ENCODE results near the gene DMD.
A peak's percentile ranks its signal among the peaks of the same experiment; 100 is the strongest.
"Not testable (repeated sequence)": the region's sequence is repeated elsewhere in the genome, so short reads cannot be mapped to it uniquely, and the experiment has no call there.

DMD gene

DNA sequence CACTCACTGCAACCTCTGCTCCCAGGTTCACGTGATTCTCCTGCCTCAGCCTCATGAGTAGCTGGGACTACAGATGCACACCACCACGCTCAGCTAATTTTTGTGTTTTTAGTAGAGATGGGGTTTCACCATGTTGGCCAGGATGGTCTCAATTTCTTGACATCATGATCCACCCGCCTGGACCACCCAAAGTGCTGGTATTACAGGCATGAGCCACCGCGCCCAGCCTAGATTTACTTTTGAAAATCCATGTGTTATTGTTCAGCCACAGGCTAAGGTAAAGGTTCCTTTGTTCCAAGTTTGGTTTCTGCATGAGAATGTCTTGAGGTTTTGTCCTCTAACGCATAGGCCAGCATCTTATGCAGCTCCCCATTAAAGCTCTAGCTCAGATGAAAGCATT, 371.6 kb downstream of the DMD start:
- DNase-seq: no peak

GRCh38 chrX:32825009-32825408, 386.3 kb downstream of the DMD start:
- DNase-seq: no peak

DNA sequence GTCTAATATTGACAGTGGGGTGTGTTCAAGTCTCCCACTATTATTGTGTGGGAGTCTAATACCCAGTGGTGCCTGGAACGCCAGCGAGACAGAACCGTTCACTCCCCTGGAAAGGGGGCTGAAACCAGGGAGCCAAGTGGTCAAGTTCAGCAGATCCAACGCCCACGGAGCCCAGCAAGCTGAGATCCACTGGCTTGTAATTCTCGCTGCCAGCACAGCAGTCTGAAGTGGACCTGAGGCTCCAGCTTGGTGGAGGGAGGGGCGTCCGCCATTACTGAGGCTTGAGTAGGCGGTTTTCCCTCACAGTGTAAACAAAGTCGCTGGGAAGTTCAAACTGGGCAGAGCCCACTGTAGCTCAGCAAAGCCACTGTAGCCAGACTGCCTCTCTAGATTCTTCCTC, 407.3 kb downstream of the DMD start:
- no peak for DNase-seq

DNA sequence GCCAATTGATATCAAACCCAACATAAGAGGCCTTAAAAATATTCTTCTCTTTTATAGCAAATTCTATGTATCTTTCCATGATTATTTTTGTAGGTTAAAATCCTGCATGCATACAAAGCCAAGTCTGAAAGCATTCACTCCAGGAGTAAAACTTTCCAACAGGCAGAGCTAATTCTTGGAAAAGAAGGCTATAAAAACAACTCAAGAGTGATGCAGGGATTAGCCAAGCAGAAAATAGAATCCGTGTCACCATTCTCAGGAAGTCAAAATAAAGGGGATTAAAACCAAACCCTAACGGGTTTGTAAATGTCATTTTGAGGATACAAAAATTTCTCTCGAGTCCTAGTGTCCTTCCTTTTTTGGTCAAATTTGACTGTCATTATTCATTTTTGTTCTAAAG, 412.4 kb downstream of the DMD start:
- no peak for DNase-seq

DNA sequence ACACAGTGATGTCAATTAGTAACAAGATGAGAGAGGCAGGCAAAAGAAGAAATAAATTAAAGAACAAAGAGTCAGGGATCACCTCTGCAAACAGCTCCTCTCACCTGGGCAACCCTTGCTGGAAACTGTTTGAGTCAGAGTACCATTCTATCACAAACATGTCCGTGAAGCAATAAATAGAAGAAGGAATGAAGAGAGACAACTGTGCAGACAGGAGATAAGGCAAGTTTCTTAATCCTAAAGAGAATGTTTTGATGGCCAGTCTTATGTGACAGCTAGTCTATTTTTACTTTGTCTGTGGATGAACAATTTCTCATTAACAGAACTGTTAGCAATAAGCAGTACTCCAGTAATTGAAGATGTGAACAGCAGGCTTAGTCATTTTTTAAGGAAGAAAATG, 422.4 kb downstream of the DMD start:
- DNase-seq: no peak

DNA sequence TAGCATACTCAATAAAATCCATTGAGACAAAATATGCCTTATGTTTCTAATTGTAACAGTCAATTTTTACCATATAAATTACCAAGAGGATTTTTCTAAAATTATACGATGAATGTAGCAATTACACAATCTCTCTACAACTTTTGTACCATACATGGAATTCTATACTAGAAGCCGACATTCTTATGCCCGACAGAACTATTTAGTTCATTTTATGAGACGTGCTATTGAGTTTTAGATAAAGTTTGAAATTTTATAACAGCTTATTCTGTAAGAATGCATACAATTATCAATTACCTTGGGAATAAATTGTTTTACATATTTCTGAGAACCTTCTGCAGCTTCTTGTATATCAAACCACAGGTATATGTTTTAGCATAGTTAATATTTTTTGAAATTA, 431.2 kb downstream of the DMD start:
- no peak for DNase-seq

DNA sequence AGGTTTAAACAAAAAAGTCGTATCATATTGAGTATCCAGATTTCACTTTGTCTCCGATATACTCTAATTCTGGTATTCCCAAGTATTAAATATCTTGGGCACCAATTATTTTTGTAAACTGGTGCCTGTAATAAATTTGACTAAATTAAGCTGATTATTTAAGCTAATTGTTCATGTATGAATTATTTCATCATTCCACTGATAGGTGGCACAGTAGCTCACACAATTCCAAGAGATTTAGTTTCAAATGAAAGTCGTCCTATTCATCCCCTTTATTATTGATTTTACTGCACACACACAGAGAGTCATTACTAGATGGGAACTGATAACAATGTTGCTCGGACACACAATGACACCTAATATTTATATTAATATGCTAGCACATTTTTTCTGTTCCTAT, 432.4 kb downstream of the DMD start:
- DNase-seq: no peak

GRCh38 chrX:32774966-32775365, 436.4 kb downstream of the DMD start:
- no peak for DNase-seq

DNA sequence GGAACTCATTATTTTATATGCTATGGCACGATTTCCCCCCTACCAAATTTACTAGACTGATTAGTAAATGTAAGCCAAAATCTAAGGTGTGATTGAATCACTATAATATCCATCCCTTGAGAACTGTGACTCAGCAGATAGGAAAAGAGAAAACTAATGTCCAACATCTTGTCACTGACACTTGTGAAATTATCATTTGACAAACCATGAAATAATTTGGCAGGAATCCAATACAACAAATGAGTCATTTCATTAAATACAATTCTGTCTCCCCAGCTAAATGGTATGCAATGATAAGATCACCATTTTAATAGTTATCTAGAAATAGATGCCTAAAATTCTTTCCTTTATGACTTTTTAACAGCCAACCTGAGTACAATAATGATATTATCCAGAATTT, 462.3 kb downstream of the DMD start:
- DNase-seq: no peak

- no peak for DNase-seq
Measured at GRCh38 chrX:32745323-32745722, 466.0 kb downstream of the DMD start.

DNA sequence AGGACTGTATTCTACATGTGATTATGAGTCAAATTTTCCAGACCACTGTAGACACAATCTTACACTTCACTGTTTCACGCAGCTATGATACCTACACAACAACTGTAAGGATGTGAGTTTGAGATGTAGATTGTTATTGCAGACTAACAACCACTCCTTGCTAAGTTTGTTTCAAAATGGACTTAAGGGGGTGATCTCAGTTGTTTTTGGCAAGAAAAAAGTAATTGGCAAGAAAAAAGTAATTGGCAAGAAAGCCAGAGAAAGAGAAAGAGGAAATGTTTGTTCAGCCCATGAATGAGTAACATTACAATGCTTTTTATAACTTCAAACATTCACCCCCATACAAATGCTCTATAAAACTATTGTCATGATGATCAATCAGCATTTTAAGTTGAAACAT, 466.4 kb downstream of the DMD start:
- no peak for DNase-seq

DNA sequence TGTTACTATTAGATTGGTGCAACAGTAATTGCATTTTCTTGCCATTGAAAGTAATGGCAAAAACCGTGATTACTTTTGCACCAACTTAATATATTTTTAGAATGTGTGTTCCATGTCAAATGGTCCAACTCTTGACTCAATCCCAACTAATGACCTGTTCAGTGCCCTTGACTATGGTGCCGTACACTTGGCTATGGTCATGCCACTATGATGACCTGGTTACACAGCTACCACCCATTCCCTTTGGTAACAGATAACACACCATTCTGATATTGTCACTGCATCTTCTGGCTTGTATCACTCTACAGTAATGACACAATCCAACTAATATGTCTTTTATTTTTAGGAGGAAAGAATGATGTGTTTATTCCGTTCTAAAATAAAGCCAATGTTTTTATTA, 469.4 kb downstream of the DMD start:
- no peak for DNase-seq

GRCh38 chrX:32708542-32708941, 502.8 kb downstream of the DMD start:
- DNase-seq: no peak

DNA sequence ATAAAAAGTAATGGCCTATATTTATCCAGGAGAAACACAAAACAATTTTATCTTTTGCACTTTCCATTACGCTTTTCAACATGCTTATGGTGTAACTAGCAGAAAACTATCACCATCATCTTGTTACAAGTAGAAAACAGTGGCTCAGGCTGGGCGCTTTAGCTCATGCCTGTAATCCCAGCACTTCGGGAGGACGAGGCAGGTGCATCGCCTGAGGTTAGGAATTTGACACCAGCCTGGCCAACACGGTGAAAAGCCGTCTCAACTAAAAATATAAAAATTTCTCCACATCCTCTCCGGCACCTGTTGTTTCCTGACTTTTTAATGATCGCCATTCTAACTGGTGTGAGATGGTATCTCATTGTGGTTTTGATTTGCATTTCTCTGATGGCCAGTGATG, 506.0 kb downstream of the DMD start:
- DNase-seq: not testable (repeated sequence)

DNA sequence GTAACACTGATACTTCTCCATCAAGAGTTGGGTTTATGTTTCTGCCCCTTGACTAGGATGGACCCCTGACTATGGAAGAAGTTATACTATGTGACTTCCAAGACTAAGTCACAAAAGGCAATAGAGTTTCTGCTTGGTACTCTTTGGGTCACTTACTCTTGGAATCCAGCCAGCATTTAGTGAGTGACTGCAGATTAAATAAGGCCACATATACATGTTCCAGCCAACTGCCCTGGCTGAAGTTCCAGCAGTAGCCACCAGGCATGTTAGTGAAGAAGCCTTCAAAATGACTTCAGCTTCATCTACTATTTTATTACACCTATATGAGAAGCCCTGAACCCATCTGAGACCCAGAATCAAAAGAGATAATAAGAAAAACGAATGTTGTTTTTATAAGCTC, 524.0 kb downstream of the DMD start:
- DNase-seq: no peak

GRCh38 chrX:32678487-32678886, 532.9 kb downstream of the DMD start:
- no peak for DNase-seq

- peak; percentile 4 for DNase-seq
Measured at GRCh38 chrX:32673193-32673592, 538.2 kb downstream of the DMD start.

DNA sequence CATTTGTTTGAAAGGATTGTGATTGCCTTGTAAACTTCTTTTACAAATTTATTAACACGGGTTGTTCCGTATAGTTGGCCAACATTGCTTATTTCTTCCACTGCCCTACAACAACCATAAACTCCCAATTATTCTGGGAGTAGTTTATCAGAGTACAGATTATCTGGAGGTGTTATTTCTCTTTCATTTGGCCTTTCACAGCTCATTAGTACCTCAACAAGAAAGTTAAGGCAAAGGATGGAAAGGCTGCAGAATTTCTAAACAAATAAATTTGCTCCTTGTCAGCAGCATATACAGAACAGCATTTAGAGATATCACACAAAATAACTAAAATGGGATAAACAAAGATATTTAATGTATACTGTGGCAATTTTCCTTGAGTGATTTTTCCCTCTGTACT, 548.8 kb downstream of the DMD start:
- no peak for DNase-seq

DNA sequence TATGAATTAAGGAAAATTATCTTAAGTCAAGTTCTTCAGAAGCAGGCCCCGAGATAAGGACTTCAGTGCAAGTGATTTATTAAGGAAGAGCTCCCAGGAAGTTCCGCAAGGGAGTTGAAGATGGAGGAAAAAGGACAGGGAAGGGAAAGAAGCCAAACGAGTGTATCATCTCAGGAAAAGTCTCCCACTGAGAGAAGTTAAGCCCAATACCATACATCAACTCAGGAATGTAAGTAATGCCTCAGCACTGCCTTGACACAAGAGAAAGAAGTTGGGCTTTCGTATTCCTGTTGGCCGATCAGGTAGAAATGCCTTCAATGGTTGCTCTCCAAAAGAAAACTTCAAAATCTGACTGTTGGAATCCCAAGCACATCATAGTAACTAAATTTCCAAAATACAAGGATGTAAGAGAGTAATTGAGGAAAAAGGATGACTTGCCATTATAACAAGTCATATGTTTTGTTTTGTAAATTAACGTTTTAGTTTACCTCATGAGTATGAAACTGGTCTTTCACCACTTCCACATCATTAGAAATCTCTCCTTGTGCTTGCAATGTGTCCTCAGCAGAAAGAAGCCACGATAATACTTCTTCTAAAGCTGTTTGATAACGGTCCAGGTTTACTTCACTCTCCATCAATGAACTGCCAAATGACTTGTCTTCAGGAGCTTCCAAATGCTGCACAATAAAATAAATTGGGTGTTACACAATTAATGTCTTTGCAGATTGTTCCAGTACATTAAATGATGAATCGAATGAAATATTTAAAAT, 566.7 kb downstream of the DMD start:
- DNase-seq: no peak

DNA sequence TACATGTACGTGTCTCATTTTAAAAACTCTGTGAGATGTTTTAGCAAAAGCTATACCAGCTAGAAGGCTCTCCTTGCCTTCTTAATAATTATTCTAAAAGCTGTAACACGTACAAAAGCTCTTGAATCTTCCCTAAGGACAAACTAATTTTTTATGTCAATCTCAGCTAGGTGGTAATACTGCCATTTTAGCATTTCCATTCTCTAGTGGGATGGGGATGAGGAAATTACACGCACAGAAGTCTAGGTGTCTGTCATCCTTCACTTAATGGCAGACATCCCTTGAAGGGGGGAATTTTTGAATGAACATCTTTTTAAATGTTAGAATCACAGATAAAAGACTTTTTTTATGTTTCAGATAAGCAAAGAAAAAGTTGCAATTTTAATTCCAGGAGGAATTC, 569.1 kb downstream of the DMD start:
- no peak for DNase-seq

DNA sequence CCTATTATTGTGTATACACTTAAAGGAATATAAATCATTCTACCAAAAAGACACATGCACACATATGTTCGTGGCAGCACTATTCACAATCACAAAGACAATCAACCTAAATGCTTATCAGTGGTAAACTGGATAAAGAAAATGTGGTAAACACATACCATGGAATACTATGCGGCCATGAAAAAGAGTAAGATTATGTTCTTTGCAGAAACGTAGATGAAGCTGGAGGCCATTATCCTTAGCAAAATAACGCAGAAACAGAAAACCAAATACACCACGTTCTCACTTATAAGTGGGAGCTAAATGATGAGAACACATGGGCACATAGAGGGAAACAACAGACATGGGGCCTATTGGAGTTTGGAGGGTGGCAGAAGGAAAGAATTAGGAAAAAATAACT, 593.2 kb downstream of the DMD start:
- no peak for DNase-seq

- DNase-seq: no peak
Measured at GRCh38 chrX:32614707-32615106, 596.6 kb downstream of the DMD start.

- DNase-seq: no peak
Measured at GRCh38 chrX:32599156-32599555, 612.2 kb downstream of the DMD start.

DNA sequence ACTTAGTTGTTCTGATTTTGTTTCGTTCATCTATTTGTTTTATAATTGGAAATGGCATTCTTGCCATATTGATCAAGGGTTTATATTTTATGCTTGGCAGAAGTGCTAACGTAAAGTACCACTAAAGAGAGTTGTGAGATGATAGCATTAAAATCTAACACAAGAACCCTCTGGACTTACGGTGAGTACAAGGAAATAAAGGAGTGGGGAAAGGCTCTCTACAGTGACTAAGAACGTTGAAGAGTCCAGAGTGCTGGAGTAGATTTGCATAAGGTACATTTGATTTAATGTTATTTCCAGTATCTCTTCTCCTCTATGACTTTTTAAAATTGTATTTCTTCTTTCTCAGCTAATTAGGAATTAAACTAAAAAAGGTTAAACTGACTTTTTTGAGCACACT, 612.6 kb downstream of the DMD start:
- DNase-seq: no peak

- DNase-seq: no peak
Measured at GRCh38 chrX:32597777-32598176, 613.6 kb downstream of the DMD start.

GRCh38 chrX:32592786-32593185, 618.6 kb downstream of the DMD start:
- no peak for DNase-seq
